OCI-LY7 (cell line): ENCODE results near the gene FBRSL1. TPM values are rescaled to one million over a fixed set of nuclear protein-coding genes. Genes with fewer than 3 reads are reported as not detected.

Experiments used
- BruUV-seq: library from RNA; stranded (reverse); fragments of 400-500 nt; replicated peaks from 2 replicates; lab custom pipeline; 2021; lab: Mats Ljungman, UMichigan
- CTCF ChIA-PET: fragments of 300-600 bp; sonication (Branson Sonifier 250); formaldehyde crosslinking; loops from one replicate; lab custom pipeline; 2022; ENCODE audit warnings: antibody characterized with exemption; ENCODE audit not compliant: unreplicated experiment; lab: Charles Lee
- POLR2A ChIA-PET: fragments of 300-600 bp; sonication (Branson Sonifier 250); formaldehyde crosslinking; loops from one replicate; lab custom pipeline; 2022; ENCODE audit warnings: antibody characterized with exemption; lab: Charles Lee
- DNase-seq: peaks from one replicate; pipeline ENCODE4 v3.0.0-alpha.2; 2015; ENCODE audit warnings: low spot score
- H2AFZ ChIP-seq: fragments of 200-600 bp; sonication (generic), shearing (Covaris generic); 2 replicates; pipeline ENCODE4 v1.6.1; 2014; ENCODE audit warnings: mild to moderate bottlenecking, antibody characterized with exemption, low read length, moderate library complexity
- H3K27ac ChIP-seq: fragments of 200-600 bp; sonication (generic); 2 replicates; pipeline ENCODE4 v1.5.1; 2014; ENCODE audit warnings: mixed run types, low read depth, mild to moderate bottlenecking, moderate library complexity, low read length, inconsistent platforms; ENCODE audit not compliant: poor library complexity, severe bottlenecking
- H3K36me3 ChIP-seq: fragments of 200-600 bp; sonication (generic); 2 replicates; pipeline ENCODE4 v1.6.1; 2014; ENCODE audit warnings: mild to moderate bottlenecking, antibody characterized with exemption, low read length, moderate library complexity, mixed read lengths; ENCODE audit not compliant: insufficient read depth
- H3K4me1 ChIP-seq: fragments of 200-600 bp; sonication (generic); 2 replicates; pipeline ENCODE4 v1.5.1; 2014; ENCODE audit warnings: mild to moderate bottlenecking, low read length; ENCODE audit not compliant: insufficient read depth, poor library complexity, severe bottlenecking
- H3K4me2 ChIP-seq: fragments of 200-600 bp; sonication (generic); 2 replicates; pipeline ENCODE4 v1.6.1; 2014; ENCODE audit warnings: mild to moderate bottlenecking, low read length
- H3K4me3 ChIP-seq: fragments of 200-600 bp; sonication (generic); 2 replicates; pipeline ENCODE4 v1.5.1; 2014; ENCODE audit warnings: mild to moderate bottlenecking, low read depth, low read length; ENCODE audit not compliant: poor library complexity, severe bottlenecking
- H3K79me2 ChIP-seq: fragments of 200-600 bp; sonication (generic); 2 replicates; pipeline ENCODE4 v1.6.1; 2016; ENCODE audit warnings: low read depth, mild to moderate bottlenecking, low read length, moderate library complexity, mixed read lengths; ENCODE audit not compliant: insufficient read depth
- H3K9me2 ChIP-seq: fragments of 200-600 bp; sonication (generic); 2 replicates; pipeline ENCODE4 v1.6.1; 2016; ENCODE audit warnings: mild to moderate bottlenecking, low read length, mixed read lengths; ENCODE audit not compliant: insufficient read depth
- H3K9me3 ChIP-seq: fragments of 200-600 bp; sonication (generic); 2 replicates; pipeline ENCODE4 v1.6.1; 2014; ENCODE audit warnings: mild to moderate bottlenecking, mixed run types, low read length, mixed read lengths
- H4K20me1 ChIP-seq: fragments of 200-600 bp; sonication (generic); 2 replicates; pipeline ENCODE4 v1.6.1; 2014; ENCODE audit warnings: mild to moderate bottlenecking, antibody characterized with exemption, low read length, moderate library complexity, mixed read lengths; ENCODE audit not compliant: insufficient read depth
- CTCF ChIP-seq: fragments of 200-600 bp; sonication (generic); conservative IDR thresholded peaks from 2 replicates; pipeline ENCODE4 v1.5.1; 2014; ENCODE audit warnings: mild to moderate bottlenecking, antibody characterized with exemption, low read length, moderate library complexity, mixed read lengths
- EZH2phosphoT487 ChIP-seq: fragments of 200-600 bp; sonication (generic); IDR thresholded peaks from 2 replicates; pipeline ENCODE4 v1.6.1; 2018; ENCODE audit warnings: low read depth, borderline replicate concordance, mild to moderate bottlenecking, mixed run types, antibody characterized with exemption, low read length, moderate library complexity, mixed read lengths
- intact Hi-C: fragments of 100-400 bp; cut with micrococcal nuclease; formaldehyde crosslinking; loops from one replicate; pipeline ENCODE4 v1.10.0; 2022; ENCODE audit not compliant: unreplicated experiment
- total RNA-seq, 2 experiments: library from RNA; depleted of rRNA in 1 of 2; stranded (reverse); fragments of >200 nt in 1 of 2; shearing (Covaris generic) in 1 of 2; gene quantifications; 2 replicates each; pipeline ENCODE4 v1.2.3, GENCODE V29; 2014 to 2022

FBRSL1 gene
- total RNA-seq, 2 experiments from 2014 or later: 24.6 to 87.8 TPM

DNA sequence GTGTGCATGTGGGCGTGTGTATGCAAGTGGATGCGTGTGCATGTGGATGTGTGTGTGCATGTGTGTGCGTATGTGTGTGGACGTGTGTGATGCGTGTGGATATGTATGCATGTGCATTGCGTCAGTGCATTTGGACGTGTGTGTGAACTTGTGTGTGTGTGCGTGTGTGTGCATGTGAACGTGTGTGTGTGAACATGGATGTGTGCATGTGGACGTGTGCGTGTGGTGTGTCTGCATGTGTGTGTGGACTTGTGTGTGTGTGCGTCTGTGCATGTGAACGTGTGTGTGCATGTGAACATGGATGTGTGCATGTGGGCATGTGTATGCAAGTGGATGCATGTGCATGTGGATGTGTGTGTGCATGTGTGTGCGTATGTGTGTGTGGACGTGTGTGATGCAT lies 34.4 kb upstream of the FBRSL1 start:
- no peaks in the 10 kb centered on the region for H3K79me2 ChIP-seq
- TF ChIP-seq EZH2phosphoT487 (no peak), CTCF (no peak)
- intact Hi-C loops: no loop called here
- no peak overlapping the region for H3K4me2 ChIP-seq
- ChIA-PET CTCF (no interaction called here), POLR2A (no interaction called here)
- H4K20me1 ChIP-seq: no peaks in the 10 kb centered on the region
- H3K9me3 ChIP-seq: no peaks in the 10 kb centered on the region
- H3K27ac ChIP-seq: no peak overlapping the region
- H3K36me3 ChIP-seq: no peaks in the 10 kb centered on the region
- no peak overlapping the region for H3K4me3 ChIP-seq
- no peak for DNase-seq
- no peak overlapping the region for H2AFZ ChIP-seq
- BruUV-seq: no TSS peak
- H3K4me1 ChIP-seq: no peaks in the 10 kb centered on the region
- no peaks in the 10 kb centered on the region for H3K9me2 ChIP-seq

DNA sequence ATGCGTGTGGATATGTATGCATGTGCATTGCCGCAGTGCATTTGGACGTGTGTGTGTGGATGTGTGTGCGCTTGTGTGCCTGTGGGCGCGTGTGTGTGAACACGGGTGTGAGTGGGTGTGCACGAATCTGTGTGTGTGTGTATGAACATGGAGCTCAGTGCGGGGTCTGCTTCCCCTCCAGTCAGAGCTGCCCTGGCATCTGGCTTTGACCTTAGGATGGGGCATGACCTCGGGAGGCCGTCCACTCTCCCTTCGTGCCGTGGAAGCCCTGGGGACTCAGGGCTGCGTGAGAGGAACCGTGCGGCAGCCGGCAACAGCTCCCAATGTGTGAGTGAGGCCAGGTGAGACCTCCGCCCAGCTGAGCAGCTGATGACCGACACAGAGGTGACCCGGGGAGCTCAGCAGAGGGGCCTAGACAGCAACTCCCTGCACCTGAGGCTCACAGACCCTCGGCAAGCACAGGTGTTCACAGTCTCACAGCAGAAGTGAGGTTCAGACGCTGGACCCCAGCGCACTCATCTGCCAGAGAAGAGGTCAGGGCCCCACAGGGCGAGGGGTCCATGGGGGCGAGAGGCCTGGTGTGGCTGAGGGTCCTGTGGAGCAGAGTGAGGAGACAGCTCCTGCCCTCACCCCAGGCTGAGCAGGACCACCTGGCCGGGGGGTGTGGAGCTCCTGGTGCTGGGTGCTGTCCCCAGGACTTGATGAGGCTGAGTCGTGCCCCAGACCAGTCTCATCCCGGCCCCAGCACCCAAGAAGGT lies 33.6 kb upstream of the FBRSL1 start:
- H3K27ac ChIP-seq: no peak overlapping the region
- H3K9me3 ChIP-seq: no peaks in the 10 kb centered on the region
- no TSS peak for BruUV-seq
- intact Hi-C loops: no loop called here
- no peaks in the 10 kb centered on the region for H3K9me2 ChIP-seq
- no peak overlapping the region for H2AFZ ChIP-seq
- no peak for DNase-seq
- no peak overlapping the region for H3K4me2 ChIP-seq
- no peaks in the 10 kb centered on the region for H4K20me1 ChIP-seq
- CTCF ChIA-PET: no interaction called here
- no peak overlapping the region for H3K4me3 ChIP-seq
- POLR2A ChIA-PET: no interaction called here
- H3K79me2 ChIP-seq: no peaks in the 10 kb centered on the region
- H3K36me3 ChIP-seq: no peaks in the 10 kb centered on the region
- TF ChIP-seq EZH2phosphoT487 (no peak), CTCF (no peak)
- H3K4me1 ChIP-seq: no peaks in the 10 kb centered on the region

DNA sequence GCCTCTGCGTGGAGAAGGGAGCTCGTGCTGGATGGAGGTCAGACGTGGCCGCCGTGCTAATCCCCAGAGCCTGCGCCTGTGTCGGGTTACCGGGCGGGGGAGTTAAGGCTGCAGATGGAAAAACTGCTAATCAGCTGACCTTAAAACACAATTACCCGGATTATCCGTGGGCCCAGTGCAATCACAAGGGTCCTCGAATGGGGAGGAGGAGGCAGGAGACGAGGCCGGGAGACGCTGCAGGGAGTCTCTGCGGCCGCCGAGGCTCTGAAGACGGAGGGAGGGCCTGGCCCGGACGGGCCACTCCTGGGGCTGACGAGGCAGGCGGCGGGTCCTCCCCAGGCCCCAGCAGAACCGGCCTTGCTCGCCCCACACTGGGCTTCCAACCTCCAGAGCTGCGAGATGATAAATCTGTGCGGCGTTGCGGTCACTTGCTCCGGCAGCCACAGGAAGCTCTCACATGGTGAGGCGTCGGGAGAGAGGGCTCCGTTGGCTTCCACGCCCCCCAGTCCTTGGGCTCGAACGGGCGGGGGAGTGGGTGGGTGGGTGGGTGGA lies 32.9 kb upstream of the FBRSL1 start:
- no TSS peak for BruUV-seq
- Histone ChIP-seq H3K27ac (no peak overlapping the region), H3K79me2 (no peaks in the 10 kb centered on the region), H4K20me1 (no peaks in the 10 kb centered on the region), H3K4me2 (no peak overlapping the region), H3K9me3 (no peaks in the 10 kb centered on the region), H3K36me3 (no peaks in the 10 kb centered on the region), H2AFZ (no peak overlapping the region), H3K9me2 (no peaks in the 10 kb centered on the region), H3K4me3 (no peak overlapping the region), H3K4me1 (no peaks in the 10 kb centered on the region)
- CTCF ChIA-PET: no interaction called here
- POLR2A ChIA-PET: no interaction called here
- DNase-seq: no peak
- TF ChIP-seq CTCF (no peak), EZH2phosphoT487 (no peak)
- intact Hi-C loops: no loop called here
